Umbilical cord (tissue), 2 donors: ENCODE results near the gene MCC. TPM values are rescaled to one million over a fixed set of nuclear protein-coding genes. Genes with fewer than 3 reads are reported as not detected.

Experiments
- DNase-seq: peaks from one replicate; pipeline ENCODE4 v3.0.0-alpha.2; 2015; ENCODE audit warnings: low spot score
- total RNA-seq: library from RNA; depleted of rRNA; stranded (reverse); fragments of >200 nt; gene quantifications from one replicate; pipeline ENCODE4 v1.2.3, GENCODE V29; 2014; ENCODE audit warnings: low replicate concordance; ENCODE audit not compliant: insufficient read depth

The MCC gene
- total RNA-seq, 1 donor from 2014 or later = 65.2 TPM

GRCh38 chr5:112995764-112996618, 492.3 kb downstream of the MCC start:
- DNase-seq = peak; percentile 80

GRCh38 chr5:112986224-112986623, 502.0 kb downstream of the MCC start:
- no peak for DNase-seq

GRCh38 chr5:112983363-112983762, 504.9 kb downstream of the MCC start:
- peak; percentile 48 for DNase-seq

- DNase-seq = no peak
Measured at GRCh38 chr5:112979723-112980122, 508.5 kb downstream of the MCC start.

GRCh38 chr5:112978836-112979235, 509.4 kb downstream of the MCC start:
- no peak for DNase-seq

- peak; percentile 34 for DNase-seq
Measured at GRCh38 chr5:112977440-112977861, 510.8 kb downstream of the MCC start.

- DNase-seq = peak; percentile 100
Measured at GRCh38 chr5:112976432-112977309, 511.6 kb downstream of the MCC start, which contains the start of gene DCP2. TSS of gene DCP2 (plus strand) at chr5:112976798. CDS start at chr5:112976934, 136 bp downstream.

GRCh38 chr5:112975721-112976431, 512.4 kb downstream of the MCC start:
- DNase-seq = no peak

GRCh38 chr5:112974901-112975300, 513.4 kb downstream of the MCC start:
- DNase-seq = no peak

GRCh38 chr5:112973904-112974303, 514.3 kb downstream of the MCC start:
- no peak for DNase-seq

- no peak for DNase-seq
Measured at GRCh38 chr5:112973036-112973435, 515.2 kb downstream of the MCC start.

Other genes with a start within 250 kb of the MCC start
- 2.9 TPM for gene TSSK1B, start 53.5 kb downstream of the MCC start, total RNA-seq
- 30.8 TPM for gene YTHDC2, start 25.2 kb upstream of the MCC start, total RNA-seq